Measurements from ENCODE around the gene SHROOM2.
A peak's percentile ranks its signal among the peaks of the same experiment; 100 is the strongest.

Gene SHROOM2

DNA sequence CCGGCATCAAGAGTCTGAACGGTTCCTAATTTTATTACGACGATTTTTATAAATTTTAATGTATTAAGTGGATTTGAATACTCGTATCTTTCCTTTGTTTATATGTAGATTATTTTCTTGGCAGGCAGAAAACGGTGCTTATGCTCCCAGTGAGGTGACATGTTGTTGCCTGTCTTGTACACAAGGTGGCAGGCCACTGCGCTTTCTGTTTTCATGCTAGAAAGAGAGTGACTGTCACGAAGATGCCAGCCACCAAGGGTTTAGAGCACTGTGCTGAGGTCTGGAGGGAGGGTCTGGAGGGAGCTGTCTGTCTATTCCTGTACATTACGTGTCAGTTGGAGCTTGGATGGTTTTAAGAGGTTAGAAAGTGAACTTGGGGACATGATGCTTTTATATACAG is 87.7 kb downstream of the SHROOM2 start:
- Histone ChIP-seq H3K4me1 (no peaks in the 10 kb centered on the region), H3K9me3 (no peaks in the 10 kb centered on the region), H3K27me3 (no peaks in the 10 kb centered on the region), H3K36me3 (no peaks in the 10 kb centered on the region), H3K4me3 (ENCODE audit: low read depth, low read length) (no peak overlapping the region)
- peak; percentile 36 for DNase-seq
- TF ChIP-seq, protein P1, sequence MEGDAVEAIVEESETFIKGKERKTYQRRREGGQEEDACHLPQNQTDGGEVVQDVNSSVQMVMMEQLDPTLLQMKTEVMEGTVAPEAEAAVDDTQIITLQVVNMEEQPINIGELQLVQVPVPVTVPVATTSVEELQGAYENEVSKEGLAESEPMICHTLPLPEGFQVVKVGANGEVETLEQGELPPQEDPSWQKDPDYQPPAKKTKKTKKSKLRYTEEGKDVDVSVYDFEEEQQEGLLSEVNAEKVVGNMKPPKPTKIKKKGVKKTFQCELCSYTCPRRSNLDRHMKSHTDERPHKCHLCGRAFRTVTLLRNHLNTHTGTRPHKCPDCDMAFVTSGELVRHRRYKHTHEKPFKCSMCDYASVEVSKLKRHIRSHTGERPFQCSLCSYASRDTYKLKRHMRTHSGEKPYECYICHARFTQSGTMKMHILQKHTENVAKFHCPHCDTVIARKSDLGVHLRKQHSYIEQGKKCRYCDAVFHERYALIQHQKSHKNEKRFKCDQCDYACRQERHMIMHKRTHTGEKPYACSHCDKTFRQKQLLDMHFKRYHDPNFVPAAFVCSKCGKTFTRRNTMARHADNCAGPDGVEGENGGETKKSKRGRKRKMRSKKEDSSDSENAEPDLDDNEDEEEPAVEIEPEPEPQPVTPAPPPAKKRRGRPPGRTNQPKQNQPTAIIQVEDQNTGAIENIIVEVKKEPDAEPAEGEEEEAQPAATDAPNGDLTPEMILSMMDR (IDR thresholded peaks at IDR 0.05; ENCODE audit: low read depth, low read length), result peak; percentile 54

DNA sequence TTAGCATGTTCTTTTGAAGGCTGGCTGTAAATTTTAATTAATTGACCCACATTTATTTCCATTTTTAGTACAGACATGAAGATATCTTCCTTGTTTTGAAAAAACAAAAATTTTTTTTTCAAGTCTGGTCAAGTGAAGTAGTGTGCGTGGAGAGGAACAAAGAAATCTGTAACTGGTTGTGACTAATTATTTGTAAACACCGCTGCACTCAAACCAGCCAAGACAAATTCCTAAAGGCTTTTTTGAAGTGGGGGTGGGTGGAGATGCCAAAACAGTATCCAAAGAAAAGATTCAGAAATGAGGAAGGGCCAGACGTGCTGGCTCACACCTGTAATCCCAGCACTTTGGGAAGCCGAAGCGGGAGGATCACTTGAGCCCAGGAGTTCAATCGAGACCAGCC is 88.3 kb downstream of the SHROOM2 start:
- Histone ChIP-seq H3K36me3 (no peaks in the 10 kb centered on the region), H3K9me3 (no peaks in the 10 kb centered on the region), H3K4me3 (ENCODE audit: low read depth, low read length) (no peak overlapping the region), H3K4me1 (no peaks in the 10 kb centered on the region), H3K27me3 (no peaks in the 10 kb centered on the region)
- no peak for DNase-seq
- TF ChIP-seq, protein P1 (IDR thresholded peaks at IDR 0.05; ENCODE audit: low read depth, low read length), result no peak

DNA sequence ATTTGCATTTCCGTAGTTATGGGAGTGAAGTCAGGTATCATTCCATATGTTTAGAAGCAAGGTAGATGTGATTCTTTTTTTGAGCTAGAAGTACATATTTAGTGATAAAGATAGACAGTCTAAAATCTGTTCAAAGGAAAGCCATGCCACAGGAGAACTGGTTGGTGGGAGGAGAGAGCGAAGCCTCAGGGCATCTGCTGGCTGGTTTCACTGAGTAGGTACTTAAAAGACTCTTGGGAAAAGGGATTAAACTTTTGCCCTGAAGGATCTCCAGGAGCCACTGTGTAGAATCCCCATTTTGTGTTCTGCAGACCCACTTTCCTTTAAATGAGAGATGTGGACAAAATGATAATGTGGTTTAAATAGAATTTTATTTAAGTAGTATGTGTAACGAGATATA is 89.6 kb downstream of the SHROOM2 start:
- no peaks in the 10 kb centered on the region for H3K36me3 ChIP-seq
- DNase-seq, result no peak
- H3K27me3 ChIP-seq, result no peaks in the 10 kb centered on the region
- TF ChIP-seq, protein P1 (IDR thresholded peaks at IDR 0.05; ENCODE audit: low read depth, low read length), result no peak
- H3K9me3 ChIP-seq, result no peaks in the 10 kb centered on the region
- no peaks in the 10 kb centered on the region for H3K4me1 ChIP-seq
- no peak overlapping the region for H3K4me3 ChIP-seq (ENCODE audit: low read depth, low read length)

DNA sequence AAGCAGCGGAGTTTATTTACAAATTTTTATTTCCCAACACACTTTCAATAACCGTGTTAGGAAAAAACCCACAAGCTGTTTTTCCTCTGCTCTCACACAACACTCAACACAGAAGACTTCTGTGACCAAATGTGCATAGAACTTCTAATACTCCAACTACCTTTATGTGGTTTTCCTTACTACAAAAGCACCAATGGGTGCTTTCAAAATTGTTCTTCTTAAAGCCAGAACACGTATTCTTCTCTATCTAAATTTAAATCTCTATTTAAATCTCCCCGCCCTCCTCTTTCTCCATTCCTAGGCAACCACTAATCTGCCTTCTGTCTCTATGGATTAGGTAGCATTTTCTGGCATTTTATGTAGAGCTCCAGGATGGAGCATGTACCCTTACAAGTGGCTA is 90.0 kb downstream of the SHROOM2 start:
- Histone ChIP-seq H3K9me3 (no peaks in the 10 kb centered on the region), H3K4me3 (ENCODE audit: low read depth, low read length) (no peak overlapping the region), H3K27me3 (no peaks in the 10 kb centered on the region), H3K4me1 (no peaks in the 10 kb centered on the region), H3K36me3 (no peaks in the 10 kb centered on the region)
- TF ChIP-seq, protein P1 (IDR thresholded peaks at IDR 0.05; ENCODE audit: low read depth, low read length), result no peak
- DNase-seq, result no peak

DNA sequence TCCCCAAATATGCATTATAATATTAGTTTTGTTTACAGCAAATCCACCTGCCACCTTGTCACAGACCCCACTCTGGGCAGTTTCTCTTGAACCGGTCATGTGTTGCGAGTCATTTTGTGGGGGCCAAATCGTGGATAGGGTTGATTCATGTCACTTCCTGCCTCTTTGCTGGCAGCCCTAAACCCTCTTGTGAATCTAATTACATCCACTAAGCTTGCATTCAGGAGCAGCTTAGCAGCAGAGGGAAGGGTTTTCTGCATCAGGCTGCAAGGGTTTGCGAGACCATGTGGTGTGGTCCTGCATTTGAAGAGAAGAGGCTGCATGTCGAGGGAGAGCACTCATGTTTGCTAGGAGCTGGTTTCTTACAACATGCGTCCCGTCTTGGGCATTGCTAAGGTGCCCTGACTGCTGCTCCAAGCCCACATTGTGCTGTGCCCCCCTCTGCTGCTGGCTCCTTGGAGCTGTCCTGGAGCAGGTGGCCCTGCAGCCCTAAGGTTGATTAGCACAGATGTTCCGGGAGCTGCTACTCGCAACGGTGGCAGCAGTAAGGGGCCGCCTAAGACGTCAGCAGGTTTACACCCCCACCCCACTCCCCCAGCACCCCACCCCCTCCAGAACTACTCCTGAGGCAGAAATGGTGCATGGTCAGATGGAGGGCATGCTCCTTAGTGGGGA is 92.1 kb downstream of the SHROOM2 start:
- H3K27me3 ChIP-seq, result no peaks in the 10 kb centered on the region
- no peaks in the 10 kb centered on the region for H3K36me3 ChIP-seq
- TF ChIP-seq, protein P1 (IDR thresholded peaks at IDR 0.05; ENCODE audit: low read depth, low read length), result no peak
- no peaks in the 10 kb centered on the region for H3K9me3 ChIP-seq
- H3K4me1 ChIP-seq, result no peaks in the 10 kb centered on the region
- no peak overlapping the region for H3K4me3 ChIP-seq (ENCODE audit: low read depth, low read length)
- no peak for DNase-seq

DNA sequence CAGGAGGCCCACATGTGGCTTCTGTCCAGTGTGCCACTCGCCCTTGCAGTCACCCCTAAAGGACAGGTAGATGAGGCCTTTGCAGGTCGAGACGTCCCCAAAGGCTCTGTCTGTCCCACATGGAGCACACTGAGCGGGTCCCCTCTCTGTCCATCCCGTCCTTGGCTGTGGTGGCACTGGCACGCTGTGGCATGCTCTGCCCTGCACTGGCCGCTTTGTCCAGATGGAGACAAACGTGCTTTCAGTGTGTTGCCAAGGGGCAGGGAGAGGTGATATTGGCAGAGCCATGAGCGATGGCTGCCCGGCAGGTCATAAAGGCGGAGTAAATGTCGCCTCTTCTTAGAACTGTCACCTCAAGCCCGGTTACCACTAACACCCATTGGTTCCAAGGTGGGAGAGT is 94.0 kb downstream of the SHROOM2 start:
- Histone ChIP-seq H3K4me3 (ENCODE audit: low read depth, low read length) (no peak overlapping the region), H3K9me3 (no peaks in the 10 kb centered on the region), H3K27me3 (no peaks in the 10 kb centered on the region), H3K4me1 (no peaks in the 10 kb centered on the region), H3K36me3 (no peaks in the 10 kb centered on the region)
- TF ChIP-seq, protein P1 (IDR thresholded peaks at IDR 0.05; ENCODE audit: low read depth, low read length), result no peak
- no peak for DNase-seq

All from BE2C (cell line).